ENCODE measurements around the gene STON1. TPM values are rescaled to one million over a fixed set of nuclear protein-coding genes. Genes with fewer than 3 reads are reported as not detected.

STON1 gene
- total RNA-seq, 1 experiment from 2014 or later: 5.5 TPM

DNA sequence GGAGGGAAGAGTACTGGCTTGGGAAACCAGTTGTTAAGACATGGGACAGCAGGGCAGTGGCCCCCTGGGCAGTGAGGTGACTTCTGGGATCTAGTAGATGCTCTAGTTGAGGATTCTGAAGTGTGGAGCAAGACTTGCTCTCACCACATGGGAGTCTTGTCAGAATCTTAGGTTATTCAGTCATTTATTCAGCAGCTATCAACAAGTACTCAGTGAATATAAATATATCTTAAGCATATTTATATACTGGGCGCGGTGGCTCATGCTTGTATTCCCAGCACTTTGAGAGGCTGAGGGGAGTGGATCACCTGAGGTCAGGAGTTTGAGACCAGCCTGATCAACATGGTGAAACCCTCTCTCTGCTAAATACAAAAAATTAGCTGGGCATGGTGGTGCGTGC is 20.0 kb downstream of the STON1 start:
- peaks cover 0 to 15% (median 9%) of the 10 kb centered on the region in 3 experiments; a peak in 4 of 7 replicates for H3K36me3 Mint-ChIP-seq (ENCODE audit: insufficient read depth in 1 of 3, low read depth in 3 of 3)
- Histone ChIP-seq H4K5ac (ENCODE audit: insufficient read length, low read depth, low read length) (no peak overlapping the region), H3K4ac (ENCODE audit: low read depth, low read length) (no peak overlapping the region), H2BK120ac (ENCODE audit: low read depth, low read length, poor library complexity, severe bottlenecking) (no peak overlapping the region), H3K27ac (ENCODE audit: insufficient read length, low read depth, low read length) (no peak overlapping the region), H3K9ac (ENCODE audit: extremely low read depth, insufficient read length, low read length) (no peak overlapping the region), H3K23ac (ENCODE audit: insufficient read length, low read depth, low read length) (no peak overlapping the region), H3K4me2 (ENCODE audit: insufficient read depth, insufficient read length, low read length) (no peak overlapping the region), H2BK20ac (ENCODE audit: low read depth, low read length, poor library complexity, severe bottlenecking) (no peak overlapping the region), H2BK12ac (ENCODE audit: insufficient read length, low read depth, low read length) (no peak overlapping the region), H3K79me2 (ENCODE audit: insufficient read depth, low read length) (no peaks in the 10 kb centered on the region), H3K4me1 (ENCODE audit: insufficient read depth, low read length) (no peaks in the 10 kb centered on the region), H3K23me2 (ENCODE audit: insufficient read length, low read depth, low read length, poor library complexity, severe bottlenecking) (no peaks in the 10 kb centered on the region), H3K27me3 (ENCODE audit: insufficient read depth, low read length) (no peaks in the 10 kb centered on the region), H3T11ph (ENCODE audit: low read length) (no peak overlapping the region), H2BK15ac (ENCODE audit: low read depth, low read length) (no peak overlapping the region), H3K14ac (ENCODE audit: insufficient read depth, low read length) (no peak overlapping the region), H4K91ac (ENCODE audit: insufficient read length, low read depth, low read length) (no peak overlapping the region), H2BK5ac (ENCODE audit: insufficient read length, low read length) (no peak overlapping the region), H3K56ac (ENCODE audit: insufficient read length, low read depth, low read length) (no peak overlapping the region), H3K9me3 (ENCODE audit: control insufficient read depth, low read depth, low read length) (no peaks in the 10 kb centered on the region), H2AK5ac (ENCODE audit: insufficient read length, low read length) (no peak overlapping the region), H3K79me1 (ENCODE audit: insufficient read depth, low read depth, low read length, poor library complexity, severe bottlenecking) (no peaks in the 10 kb centered on the region), H4K20me1 (ENCODE audit: control insufficient read depth, insufficient read depth, insufficient read length) (no peaks in the 10 kb centered on the region), H4K8ac (replicated peaks; ENCODE audit: insufficient read length, low read depth, low read length) (no peak overlapping the region), H3K18ac (ENCODE audit: insufficient read length, low read depth, low read length) (no peak overlapping the region), H2AFZ (ENCODE audit: low read length) (no peak overlapping the region)
- H3K4me1 Mint-ChIP-seq: peaks cover 26 to 31% of the 10 kb centered on the region in 2 experiments
- H3K4me3 Mint-ChIP-seq: no peak overlapping the region
- peaks cover 3% of the 10 kb centered on the region in 2 experiments; a peak in 4 of 5 replicates for H3K9me3 Mint-ChIP-seq
- no peak for DNase-seq
- no CpG with 5 or more reads among the region's 3 CpGs for WGBS (ENCODE audit: extremely low coverage, insufficient read length, low lambda C conversion rate)
- no peaks in the 10 kb centered on the region for H3K27me3 Mint-ChIP-seq (ENCODE audit: low read depth)
- H3K27ac Mint-ChIP-seq: no peak overlapping the region
- TF ChIP-seq, protein P1, sequence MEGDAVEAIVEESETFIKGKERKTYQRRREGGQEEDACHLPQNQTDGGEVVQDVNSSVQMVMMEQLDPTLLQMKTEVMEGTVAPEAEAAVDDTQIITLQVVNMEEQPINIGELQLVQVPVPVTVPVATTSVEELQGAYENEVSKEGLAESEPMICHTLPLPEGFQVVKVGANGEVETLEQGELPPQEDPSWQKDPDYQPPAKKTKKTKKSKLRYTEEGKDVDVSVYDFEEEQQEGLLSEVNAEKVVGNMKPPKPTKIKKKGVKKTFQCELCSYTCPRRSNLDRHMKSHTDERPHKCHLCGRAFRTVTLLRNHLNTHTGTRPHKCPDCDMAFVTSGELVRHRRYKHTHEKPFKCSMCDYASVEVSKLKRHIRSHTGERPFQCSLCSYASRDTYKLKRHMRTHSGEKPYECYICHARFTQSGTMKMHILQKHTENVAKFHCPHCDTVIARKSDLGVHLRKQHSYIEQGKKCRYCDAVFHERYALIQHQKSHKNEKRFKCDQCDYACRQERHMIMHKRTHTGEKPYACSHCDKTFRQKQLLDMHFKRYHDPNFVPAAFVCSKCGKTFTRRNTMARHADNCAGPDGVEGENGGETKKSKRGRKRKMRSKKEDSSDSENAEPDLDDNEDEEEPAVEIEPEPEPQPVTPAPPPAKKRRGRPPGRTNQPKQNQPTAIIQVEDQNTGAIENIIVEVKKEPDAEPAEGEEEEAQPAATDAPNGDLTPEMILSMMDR (conservative IDR thresholded peaks at IDR 0.05): no peak

Data from H9 (cell line).